ENCODE data around the gene RGS10.

RGS10 gene

GRCh38 chr10:119451300-119451896 is 91.1 kb downstream of the RGS10 start:
- Histone ChIP-seq H2AFZ (ENCODE audit: low read depth, low read length) (no peak overlapping the region), H3K4me1 (ENCODE audit: insufficient read depth, low read length) (no peaks in the 10 kb centered on the region), H3K27me3 (ENCODE audit: insufficient read depth, low read length, poor library complexity) (no peaks in the 10 kb centered on the region), H3K36me3 (ENCODE audit: insufficient read depth, low read length) (peaks cover 28% of the 10 kb centered on the region), H3K9me3 (ENCODE audit: insufficient read depth, low read length, severe bottlenecking) (no peaks in the 10 kb centered on the region), H3K79me2 (ENCODE audit: insufficient read depth, low read length) (no peaks in the 10 kb centered on the region), H4K20me1 (ENCODE audit: insufficient read depth, low read length) (no peaks in the 10 kb centered on the region), H3K9ac (ENCODE audit: low read depth, low read length) (no peak overlapping the region), H3K4me3 (ENCODE audit: low read depth in 1 of 2, low read length in 2 of 2) (no peak overlapping the region), H3K4me2 (ENCODE audit: insufficient read depth, low read length) (no peak overlapping the region), H3K27ac (ENCODE audit: low read length) (no peak overlapping the region)
- DNase-seq (no peak), ATAC-seq (ENCODE audit: insufficient read depth, low read depth) (no peak)
- TF ChIP-seq CTCF (IDR thresholded peaks at IDR 0.05; ENCODE audit: borderline replicate concordance, extremely low read depth, low read length, poor library complexity, severe bottlenecking) (no peak), EZH2 (IDR thresholded peaks at IDR 0.05; ENCODE audit: borderline replicate concordance, low read depth, low read length, severe bottlenecking) (no peak)

- Histone ChIP-seq H4K20me1 (ENCODE audit: insufficient read depth, low read length) (no peaks in the 10 kb centered on the region), H3K9ac (ENCODE audit: low read depth, low read length) (no peak overlapping the region), H3K79me2 (ENCODE audit: insufficient read depth, low read length) (no peaks in the 10 kb centered on the region), H3K27ac (ENCODE audit: low read length) (no peak overlapping the region), H2AFZ (ENCODE audit: low read depth, low read length) (no peak overlapping the region), H3K36me3 (ENCODE audit: insufficient read depth, low read length) (peaks cover 28% of the 10 kb centered on the region), H3K4me2 (ENCODE audit: insufficient read depth, low read length) (no peak overlapping the region), H3K4me3 (ENCODE audit: low read depth in 1 of 2, low read length in 2 of 2) (no peak overlapping the region), H3K4me1 (ENCODE audit: insufficient read depth, low read length) (no peaks in the 10 kb centered on the region), H3K9me3 (ENCODE audit: insufficient read depth, low read length, severe bottlenecking) (no peaks in the 10 kb centered on the region), H3K27me3 (ENCODE audit: insufficient read depth, low read length, poor library complexity) (no peaks in the 10 kb centered on the region)
- TF ChIP-seq EZH2 (IDR thresholded peaks at IDR 0.05; ENCODE audit: borderline replicate concordance, low read depth, low read length, severe bottlenecking), result no peak
- no peak for TF ChIP-seq CTCF (IDR thresholded peaks at IDR 0.05; ENCODE audit: borderline replicate concordance, extremely low read depth, low read length, poor library complexity, severe bottlenecking)
- ATAC-seq (ENCODE audit: insufficient read depth, low read depth) (no peak), DNase-seq (no peak)
Measured at GRCh38 chr10:119450606-119451299, 91.8 kb downstream of the RGS10 start.

Measured in DND-41 (cell line).